CD4-positive, alpha-beta T cell treated with Interferon alpha-2 for 1 hour (primary cell): ENCODE measurements around the gene RASL10B.
A peak's percentile ranks its signal among the peaks of the same experiment; 100 is the strongest.
"Not testable (repeated sequence)": the region's sequence is repeated elsewhere in the genome, so short reads cannot be mapped to it uniquely, and the experiment has no call there.

ENCODE experiments used
- DNase-seq, 2 donors: peaks; one replicate each; pipeline ENCODE4 v3.0.0-alpha.2; 2020 to 2022

The RASL10B gene

GRCh38 chr17:35743626-35744328 is 12.3 kb downstream of the RASL10B start:
- peak in 1 of 2 donors; percentile 16 for DNase-seq

- DNase-seq, result no peak
Measured at GRCh38 chr17:35744830-35745229, 13.4 kb downstream of the RASL10B start.

- no peak for DNase-seq
Measured at GRCh38 chr17:35745246-35745645, 13.8 kb downstream of the RASL10B start.

GRCh38 chr17:35745749-35746320 is 14.4 kb downstream of the RASL10B start:
- DNase-seq, result no peak

- DNase-seq, result peak; percentile 75 to 84
Measured at GRCh38 chr17:35747540-35748017, 16.1 kb downstream of the RASL10B start.

- DNase-seq, result no peak
Measured at GRCh38 chr17:35748341-35748841, 17.0 kb downstream of the RASL10B start.

GRCh38 chr17:35748979-35749378 is 17.5 kb downstream of the RASL10B start:
- no peak for DNase-seq

- no peak for DNase-seq
Measured at GRCh38 chr17:35749560-35750412, 18.3 kb downstream of the RASL10B start.

- DNase-seq, result no peak
Measured at GRCh38 chr17:35750526-35751395, 19.3 kb downstream of the RASL10B start.

GRCh38 chr17:35751541-35751940 is 20.1 kb downstream of the RASL10B start:
- DNase-seq, result not testable (repeated sequence)

- DNase-seq, result no peak
Measured at GRCh38 chr17:35752471-35752870, 21.0 kb downstream of the RASL10B start.

- no peak for DNase-seq
Measured at GRCh38 chr17:35752945-35753764, 21.7 kb downstream of the RASL10B start, which contains the start of gene GAS2L2. GAS2L2 (minus strand) TSS chr17:35753239; CDS start chr17:35752850, 389 bp downstream.

- no peak for DNase-seq
Measured at GRCh38 chr17:35757243-35757642, 25.8 kb downstream of the RASL10B start.

GRCh38 chr17:35760587-35760986 is 29.1 kb downstream of the RASL10B start, which contains the start of gene C17orf50:
C17orf50 (plus strand) TSS chr17:35760887; CDS start chr17:35760942, 55 bp downstream.
- no peak for DNase-seq

- no peak for DNase-seq
Measured at GRCh38 chr17:35761601-35762000, 30.2 kb downstream of the RASL10B start.

GRCh38 chr17:35763767-35764122 is 32.3 kb downstream of the RASL10B start:
- no peak for DNase-seq

GRCh38 chr17:35764123-35764991 is 32.9 kb downstream of the RASL10B start:
- peak; percentile 86 to 91 for DNase-seq

GRCh38 chr17:35765086-35765710 is 33.8 kb downstream of the RASL10B start:
- no peak for DNase-seq

- DNase-seq, result no peak
Measured at GRCh38 chr17:35765756-35766488, 34.5 kb downstream of the RASL10B start.
